ENCODE measurements around the gene FTH1.
"Not testable (repeated sequence)": the region's sequence is repeated elsewhere in the genome, so short reads cannot be mapped to it uniquely, and the experiment has no call there.

Gene FTH1

DNA sequence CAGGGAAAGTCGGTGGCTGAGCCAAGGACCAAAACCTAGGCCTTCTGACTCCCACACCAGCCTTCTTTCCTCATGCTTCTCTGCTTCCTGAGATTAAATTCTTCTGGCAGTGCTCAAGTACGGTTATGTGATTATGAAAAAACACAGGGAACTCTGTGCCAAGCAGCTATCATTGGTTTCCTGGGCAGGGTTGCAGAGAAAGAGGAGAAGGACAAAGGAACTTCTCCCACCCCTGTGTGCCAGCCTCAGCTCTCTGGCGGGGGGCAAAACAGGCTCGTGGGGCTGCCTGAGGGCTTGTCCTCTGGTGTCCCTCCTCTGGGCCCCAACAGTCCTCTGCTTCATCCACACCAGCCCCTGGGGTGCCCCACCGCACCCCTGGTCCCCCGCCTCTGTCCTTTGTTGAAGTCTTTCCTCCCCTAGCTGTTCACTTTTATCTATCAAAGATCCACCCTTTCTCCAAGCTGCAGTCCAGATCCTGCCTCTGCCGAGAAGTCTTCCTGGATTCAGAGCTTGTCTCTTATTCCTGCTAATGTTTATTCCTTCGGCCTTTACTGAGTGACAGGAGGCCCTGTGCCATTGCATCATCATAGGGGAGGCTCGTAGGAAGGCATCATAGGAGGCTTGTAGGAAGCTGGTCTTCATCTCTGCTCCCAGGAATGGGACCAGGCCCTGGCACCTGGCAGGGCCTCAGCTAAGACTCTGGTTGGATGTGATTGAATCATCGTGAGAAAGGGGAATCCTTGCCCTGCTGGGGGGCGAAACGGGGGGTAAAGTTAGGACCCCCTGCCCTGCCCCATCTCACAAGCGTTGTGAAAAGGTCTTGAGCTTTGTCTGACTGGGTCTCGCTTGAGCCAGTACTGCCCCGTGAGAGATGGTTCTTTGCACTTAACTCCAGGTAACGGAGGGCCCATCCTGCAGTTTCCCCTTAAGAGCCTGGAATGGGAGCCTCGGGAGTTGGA lies 11.5 kb upstream of the FTH1 start:
- no peak for DNase-seq (ENCODE audit: low read depth)

DNA sequence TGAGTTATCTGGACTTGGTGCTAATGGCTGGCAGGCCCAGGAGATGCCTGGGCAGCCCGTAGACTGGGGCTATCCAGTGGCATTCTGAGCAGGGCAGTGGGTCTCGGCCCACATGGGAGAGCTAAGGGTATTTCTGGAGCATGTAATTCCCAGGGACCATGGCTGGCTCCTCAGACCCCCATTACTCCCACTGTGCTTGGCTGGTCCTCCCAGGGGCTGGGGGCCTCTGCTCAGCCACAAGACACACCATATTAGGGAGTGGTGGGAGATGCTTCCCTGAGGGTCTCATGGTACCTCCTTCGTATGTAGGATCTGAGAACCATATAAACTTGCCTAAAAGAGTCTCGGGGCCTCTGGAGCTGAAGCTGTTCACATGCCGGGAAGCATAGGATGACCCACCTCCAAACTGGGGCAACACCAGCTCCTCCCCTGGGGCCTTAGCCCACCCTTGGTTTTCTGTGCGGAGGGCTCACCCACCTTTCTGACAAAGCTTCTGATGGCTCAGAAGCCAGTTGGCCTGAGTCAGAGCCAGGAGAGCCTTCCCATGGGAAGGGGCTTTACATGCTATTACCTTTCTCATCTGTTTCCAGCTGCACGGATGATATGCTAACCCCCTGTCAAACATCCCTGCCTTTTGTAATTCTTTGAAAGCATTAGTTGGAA lies 9.5 kb upstream of the FTH1 start:
- DNase-seq (ENCODE audit: low read depth): no peak

DNA sequence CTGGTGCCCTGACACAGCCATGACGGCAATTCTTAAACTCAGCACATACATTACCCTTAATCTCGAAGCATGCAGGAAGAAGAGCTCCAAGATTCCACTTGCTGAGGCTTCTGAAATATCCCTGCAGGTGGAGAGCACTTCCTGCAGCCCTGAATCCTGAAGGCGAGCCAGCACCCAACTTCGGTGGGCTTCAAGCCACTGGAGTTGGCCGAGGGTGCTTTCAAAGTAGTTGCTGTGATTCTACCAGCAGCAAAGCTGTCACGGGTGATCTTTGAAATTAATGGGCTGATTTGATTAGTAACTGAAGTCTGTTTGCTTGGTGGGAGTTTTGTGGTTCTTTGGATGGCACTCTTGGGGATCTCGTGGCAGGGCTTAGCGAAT lies 9.0 kb upstream of the FTH1 start:
- DNase-seq (ENCODE audit: low read depth): no peak

DNA sequence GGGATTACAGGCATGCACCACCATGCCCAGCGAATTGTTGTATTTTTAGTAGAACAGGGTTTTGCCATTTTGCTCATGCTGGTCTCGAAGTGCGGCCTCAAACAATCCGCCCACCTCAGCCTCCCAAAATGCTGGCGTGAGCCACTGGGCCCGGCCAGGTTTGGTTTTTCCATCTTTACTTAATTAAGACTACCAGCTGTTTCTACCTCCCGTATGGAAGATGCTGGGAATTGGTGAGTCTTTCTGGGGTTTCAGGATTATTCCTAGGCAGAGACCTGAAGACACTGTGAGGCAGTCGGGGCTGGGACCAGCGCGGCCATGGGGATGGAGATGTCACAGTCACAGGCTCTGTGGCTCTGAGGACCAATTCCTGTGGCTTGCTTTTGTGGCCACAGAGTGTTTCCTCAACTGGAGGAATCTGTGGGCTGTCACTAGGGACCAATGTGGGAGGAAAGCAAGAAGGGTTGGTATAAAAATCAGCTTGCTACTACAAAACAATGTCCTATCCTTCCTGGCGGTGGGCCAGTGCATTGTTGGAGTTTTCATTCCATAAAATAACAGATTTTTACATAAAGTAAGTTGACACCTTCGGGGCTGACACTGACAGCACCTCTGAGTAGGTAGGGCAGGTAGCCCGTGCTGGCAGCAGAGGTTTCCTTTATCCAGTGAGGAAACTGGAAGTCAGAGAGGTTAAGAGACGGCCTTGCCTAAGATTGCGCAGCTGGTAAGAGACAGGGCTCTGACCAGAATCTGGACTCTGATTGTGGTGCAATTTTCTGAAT lies 8.4 kb upstream of the FTH1 start:
- DNase-seq (ENCODE audit: low read depth): no peak

DNA sequence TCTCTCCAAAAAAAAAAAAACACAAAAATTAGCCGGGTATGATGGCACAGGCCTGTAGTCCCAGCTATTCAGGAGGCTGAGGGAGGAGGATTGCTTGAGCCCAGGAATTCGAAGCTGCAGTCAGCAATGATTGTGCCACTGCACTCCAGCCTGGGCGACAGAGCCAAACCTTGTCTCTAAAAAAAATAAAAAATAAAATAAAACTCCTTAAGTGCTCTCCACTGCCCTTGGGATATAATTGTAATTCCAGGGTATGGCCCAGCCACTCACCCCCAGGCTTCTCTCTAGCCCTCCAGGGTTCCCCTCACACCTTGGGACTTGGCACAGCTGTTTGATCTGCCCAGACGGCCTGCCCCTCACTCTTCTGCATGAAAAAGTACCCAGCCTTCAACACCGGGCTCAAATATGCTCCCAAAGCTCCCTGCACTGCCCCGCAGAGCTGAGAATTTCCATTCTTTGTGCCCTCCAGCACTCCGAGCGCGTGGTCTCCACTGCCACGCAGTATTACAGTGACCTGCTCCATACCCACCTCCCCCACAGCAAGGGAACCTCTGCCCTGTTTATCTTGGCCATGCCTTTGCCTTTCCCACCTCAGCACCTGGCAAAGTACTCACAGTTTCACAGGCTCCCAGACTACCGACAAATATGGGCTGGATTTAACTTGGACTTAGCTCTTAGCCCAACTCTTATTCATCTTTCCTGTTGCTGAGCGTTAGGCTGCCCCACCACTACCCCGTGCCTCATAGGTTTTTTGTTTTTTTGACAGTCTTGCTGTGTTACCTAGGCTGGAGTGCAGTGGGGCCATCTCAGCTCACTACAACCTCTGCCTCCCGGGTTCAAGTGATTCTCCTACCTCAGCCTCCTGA lies 7.6 kb upstream of the FTH1 start:
- no peak for DNase-seq (ENCODE audit: low read depth)

DNA sequence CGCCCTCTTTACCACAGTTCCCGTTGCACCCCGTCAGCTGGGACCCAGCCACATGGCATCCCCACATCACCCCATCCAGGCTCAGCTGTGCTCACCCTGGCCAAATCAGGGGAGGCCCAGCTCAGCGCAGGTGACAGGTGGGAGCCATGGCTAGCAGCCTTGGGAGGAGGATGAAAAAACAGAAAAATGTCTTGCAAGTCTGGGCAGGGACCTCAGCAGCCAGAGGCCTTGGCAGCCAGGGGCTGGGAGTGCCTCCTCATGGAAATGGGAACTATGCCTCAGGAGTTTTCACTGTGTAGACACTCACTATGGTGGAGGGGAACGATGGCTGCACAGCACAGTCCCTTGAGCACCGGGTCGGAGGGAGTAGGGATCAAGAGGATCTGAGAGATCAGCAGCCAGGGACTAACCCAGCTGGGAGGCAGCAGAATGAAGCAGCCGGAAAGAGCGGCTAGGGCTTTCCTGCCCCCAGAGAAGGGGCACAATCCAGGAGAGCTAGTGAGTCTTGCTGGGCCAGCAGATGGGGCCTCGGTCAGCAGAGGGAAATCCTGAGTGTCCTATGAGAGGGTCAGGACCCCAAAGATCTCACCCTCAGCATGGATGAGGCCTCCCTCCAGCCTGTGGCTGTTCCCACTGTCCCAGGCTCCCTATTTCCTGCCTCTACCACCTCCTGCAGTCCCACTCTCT lies 6.2 kb upstream of the FTH1 start:
- DNase-seq (ENCODE audit: low read depth): no peak

DNA sequence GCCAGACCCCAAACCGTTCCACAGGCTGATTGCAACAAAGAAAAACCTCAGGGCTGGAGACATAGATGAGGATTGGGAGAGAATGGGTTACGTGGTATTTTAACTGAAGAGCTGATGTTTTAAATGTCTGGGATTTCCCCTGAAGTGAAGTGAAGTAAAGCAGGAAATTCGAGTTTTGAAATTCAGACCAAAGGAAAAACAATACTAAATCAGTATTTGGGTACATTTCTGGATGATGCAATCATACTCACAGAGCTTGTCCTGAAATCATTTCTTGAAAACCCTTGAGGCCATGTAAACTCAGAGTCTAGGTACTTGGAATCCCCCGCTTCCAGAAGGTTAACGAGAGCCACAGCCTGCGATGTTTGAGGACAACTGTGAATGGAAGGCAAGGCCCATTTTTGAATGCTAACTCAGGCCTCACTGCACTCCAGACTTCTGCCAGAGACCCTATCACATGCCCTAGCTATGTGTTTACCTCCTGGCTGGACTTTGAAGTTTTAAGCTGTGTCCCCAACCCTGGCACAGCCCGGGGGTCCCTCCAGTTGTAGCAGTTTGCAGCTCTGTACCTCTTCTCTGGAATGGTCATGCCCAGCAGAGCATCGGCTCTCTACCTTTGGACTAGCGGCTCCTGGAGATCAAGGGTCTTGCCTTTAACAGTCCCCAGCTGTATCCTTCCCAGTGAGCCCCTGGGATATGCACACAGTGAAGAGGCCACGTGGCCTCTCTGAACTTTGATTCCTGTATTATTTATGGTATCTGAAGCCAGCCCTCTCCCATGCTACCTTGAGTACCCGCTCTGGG lies 5.4 kb upstream of the FTH1 start:
- no peak for DNase-seq (ENCODE audit: low read depth)

DNA sequence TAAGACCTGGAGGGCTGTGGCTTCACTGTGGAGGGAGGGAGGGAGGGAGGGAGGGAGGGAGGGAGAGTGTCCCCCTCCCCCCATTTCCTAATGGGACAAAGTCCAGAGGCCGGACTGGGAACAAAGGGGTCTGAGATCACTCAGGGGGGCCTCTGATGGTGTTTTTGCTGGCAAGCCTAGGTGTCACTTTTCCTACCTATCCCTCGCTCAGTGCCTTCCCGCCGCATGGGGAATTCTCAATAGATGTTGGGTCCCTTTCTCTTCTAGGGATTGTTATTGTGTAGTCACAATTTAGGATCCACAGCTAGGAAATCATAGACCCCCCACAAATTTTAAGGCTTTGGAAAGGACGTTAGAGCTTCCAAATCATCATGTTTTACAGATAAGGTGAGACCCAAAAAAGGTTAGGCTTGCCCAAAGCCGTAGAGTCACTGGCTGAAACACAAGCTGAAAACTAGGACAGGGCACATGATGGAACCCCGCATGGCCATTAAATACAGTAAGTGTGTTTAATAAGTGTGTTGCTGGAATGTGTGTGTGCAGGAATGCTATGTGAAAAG lies 4.8 kb upstream of the FTH1 start:
- no peak for DNase-seq (ENCODE audit: low read depth)

DNA sequence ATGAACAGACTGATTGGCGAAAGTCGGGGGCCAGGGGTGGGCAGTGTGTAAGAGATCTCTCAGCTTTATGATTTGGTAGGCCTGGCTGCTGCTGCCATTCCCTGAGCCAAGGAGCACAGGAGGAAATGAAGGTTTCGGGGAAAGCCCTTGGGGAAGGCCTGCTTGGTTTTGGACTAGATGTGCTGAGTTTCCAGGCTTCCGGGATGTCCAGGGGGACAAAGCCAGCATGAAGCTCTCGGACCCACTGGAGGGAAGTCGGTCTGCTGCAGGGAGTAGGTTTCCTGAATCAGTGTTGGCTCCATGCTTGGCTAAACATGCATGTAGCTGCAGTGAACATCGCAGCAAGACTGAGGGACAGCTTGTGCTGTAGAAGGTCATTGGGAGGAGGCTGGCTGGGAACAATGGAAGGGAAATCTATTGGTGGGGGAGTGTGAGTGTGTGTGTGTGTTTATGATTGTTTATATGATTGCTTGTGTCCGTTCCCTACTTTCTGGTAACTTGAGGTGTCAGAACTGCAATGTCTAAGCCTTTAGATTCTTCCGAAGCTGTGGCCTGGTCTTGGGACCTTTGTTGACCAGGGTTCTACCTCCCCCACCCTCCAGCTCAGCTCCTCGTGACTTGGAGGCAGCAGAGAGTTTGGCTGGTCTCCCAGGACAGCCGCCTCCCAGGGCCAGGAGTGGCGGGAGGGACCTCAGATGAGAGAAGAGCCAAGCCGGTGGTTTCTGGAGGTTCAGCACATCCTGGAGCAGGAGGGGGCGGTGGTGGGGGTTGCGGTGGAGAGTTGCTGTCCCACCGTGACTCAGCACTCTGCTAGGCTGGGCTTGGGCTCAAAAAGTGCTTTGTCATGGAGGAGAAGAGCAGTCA lies 4.0 kb upstream of the FTH1 start:
- DNase-seq (ENCODE audit: low read depth): no peak

DNA sequence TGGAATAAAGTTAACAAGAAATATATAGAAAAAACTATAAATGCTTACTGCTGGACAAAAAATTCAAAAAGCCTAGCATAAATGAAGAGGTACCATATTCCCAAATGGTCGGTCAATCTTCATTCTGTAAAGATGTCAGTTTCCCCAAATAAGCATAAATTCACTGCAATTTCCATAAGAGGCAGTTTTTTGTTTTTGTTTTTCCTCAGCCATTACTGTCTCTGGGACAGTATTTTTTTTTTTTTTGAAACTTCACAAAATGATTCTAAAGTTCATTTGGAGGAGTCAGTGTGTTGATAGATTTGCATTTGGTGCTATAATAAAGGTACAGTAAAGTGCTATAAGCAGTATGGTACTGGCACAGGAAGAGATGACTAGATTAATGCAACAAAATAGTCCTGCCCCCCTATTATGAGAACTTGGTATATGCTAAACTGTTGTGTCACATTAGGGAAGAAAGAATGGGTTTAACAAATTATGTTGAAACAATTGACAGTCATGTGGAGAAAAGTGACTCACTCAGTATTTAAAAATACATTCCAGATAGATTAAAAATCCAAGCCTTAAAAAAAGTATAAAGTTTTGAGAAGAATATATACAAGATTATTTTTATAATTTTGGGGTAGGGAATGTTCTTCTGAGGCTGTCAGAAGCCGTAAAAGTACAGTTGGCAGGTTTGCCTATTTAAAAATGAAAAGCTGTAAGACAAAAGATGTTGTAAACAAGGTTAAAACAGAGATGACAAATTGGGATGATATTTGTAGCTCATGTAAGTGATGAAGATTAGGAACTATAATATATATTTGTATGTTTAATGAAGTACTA lies 2.6 kb upstream of the FTH1 start:
- DNase-seq (ENCODE audit: low read depth): no peak

DNA sequence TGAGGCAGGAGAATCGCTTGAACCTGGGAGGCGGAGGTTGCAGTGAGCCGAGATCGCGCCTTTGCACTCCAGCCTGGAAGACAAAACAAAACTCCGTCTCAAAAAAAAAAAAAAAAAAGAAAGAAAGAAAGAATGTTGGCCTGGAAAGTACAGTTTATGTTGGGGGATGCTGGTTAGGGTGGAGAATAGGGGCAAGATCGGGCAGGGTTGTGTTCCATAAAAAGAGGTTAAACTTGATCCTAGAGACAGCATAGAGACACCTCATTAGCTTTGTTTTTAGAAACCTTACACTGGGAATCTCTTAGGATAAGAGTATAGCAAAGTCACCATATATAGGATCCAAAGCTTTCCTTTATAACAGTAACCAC lies 1.9 kb upstream of the FTH1 start:
- DNase-seq (ENCODE audit: low read depth): no peak

DNA sequence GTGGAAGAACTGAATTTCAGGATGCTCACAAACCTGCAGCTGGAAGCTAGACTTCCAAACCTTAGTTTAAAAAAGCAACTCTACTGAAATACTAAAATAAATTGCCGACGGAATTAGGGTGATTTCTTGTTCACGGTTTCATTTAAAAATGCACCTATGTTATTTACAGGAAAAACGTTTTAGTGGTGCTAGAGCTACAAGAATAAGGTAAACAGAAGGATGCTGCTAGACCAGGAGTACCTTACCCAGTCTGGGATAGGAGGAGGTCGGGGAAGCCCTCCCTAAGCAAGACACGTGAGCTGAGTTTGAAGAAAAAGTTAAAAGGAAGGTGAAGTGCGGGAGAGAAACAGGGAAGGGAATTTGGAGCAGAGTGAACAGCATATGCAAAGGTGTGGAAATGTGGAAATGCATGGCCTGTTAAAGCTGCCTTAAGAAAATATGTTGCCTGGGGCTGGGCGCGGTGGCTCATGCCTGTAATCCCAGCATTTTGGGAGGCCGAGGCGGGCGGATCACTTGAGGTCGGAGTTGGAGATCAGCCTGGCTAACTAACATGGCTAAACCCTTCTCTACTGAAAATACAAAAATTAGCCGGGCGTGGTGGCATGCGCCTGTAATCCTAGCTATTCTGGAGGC lies 1.4 kb upstream of the FTH1 start:
- no peak for DNase-seq (ENCODE audit: low read depth)

DNA sequence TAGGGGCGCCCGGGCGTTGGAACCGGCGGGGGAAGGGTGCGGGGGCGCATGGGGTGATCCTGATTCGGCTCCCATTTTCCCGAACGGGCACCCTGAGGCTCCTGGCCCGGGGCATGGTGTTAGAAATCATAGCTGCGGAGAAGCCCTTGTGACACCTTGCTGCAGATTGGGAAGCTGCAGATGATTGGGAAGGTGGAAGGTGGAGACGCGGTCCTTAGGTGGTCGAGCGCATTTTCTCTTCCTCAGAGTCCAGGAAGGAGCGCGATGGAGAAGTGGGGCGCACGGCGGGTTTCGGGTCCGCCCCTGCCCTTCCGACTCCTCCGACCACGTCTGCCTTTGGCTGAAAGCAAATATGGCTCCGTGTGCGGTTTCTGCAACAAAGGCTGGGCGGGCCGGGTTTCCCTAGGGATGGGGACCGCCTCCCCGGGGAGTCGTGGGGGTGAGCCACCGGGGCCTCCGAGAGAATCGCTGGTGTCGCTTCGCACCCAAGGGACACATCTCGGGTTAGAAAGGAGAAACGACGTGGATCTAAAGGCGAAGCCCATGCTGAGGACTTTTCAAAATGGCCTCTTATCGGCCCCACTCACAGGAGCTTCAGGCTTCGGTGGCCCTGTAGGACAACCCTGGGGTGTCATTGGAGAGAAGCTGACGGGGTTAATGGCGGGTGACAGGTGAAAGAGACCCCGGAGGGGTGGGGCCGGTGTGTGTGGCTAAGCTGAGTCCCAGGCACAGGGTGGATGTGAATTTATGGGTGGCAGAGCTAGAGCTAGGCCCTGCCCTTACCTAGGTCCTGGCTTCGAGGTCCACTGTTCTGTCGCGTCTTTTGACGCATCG lies 707 bp upstream of the FTH1 start:
- DNase-seq (ENCODE audit: low read depth): no peak

DNA sequence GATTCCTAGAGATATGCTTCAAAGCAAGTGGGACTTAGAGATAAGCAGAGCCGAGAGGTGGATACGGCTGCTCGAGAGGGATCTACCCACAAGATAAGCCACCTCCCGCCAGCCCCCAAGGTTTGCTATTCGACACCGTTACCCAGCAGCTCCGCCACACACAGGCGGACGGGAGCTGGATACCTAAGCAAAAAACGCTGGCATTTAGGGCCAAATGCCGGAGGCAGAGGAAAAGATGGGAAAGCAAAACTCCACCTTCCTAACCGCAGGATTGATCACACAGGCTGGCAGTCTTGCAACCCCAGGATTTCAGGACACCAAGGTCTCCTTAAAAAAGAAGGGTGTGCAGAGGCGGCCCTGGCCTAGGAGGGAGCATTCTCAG lies 709 bp downstream of the FTH1 start:
- DNase-seq (ENCODE audit: low read depth): no peak

DNA sequence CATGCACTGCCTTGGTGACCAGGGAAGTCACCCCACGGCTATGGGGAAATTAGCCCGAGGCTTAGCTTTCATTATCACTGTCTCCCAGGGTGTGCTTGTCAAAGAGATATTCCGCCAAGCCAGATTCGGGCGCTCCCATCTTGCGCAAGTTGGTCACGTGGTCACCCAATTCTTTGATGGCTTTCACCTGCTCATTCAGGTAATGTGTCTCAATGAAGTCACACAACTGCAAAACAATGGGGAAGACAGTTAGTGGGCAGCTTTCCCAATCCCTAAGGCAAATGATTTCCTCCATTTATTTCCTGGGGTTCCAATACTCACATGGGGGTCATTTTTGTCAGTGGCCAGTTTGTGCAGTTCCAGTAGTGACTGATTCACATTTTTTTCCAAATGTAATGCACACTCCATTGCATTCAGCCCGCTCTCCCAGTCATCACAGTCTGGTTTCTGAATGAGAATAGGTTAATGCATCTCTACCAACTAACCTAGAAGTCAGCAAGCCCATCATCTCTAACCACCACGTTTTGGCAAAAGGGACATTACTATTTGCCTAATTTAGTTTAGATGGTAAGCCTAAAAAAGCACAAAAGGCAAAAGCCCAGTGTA lies 2.7 kb downstream of the FTH1 start:
- not testable (repeated sequence) for DNase-seq (ENCODE audit: low read depth)

DNA sequence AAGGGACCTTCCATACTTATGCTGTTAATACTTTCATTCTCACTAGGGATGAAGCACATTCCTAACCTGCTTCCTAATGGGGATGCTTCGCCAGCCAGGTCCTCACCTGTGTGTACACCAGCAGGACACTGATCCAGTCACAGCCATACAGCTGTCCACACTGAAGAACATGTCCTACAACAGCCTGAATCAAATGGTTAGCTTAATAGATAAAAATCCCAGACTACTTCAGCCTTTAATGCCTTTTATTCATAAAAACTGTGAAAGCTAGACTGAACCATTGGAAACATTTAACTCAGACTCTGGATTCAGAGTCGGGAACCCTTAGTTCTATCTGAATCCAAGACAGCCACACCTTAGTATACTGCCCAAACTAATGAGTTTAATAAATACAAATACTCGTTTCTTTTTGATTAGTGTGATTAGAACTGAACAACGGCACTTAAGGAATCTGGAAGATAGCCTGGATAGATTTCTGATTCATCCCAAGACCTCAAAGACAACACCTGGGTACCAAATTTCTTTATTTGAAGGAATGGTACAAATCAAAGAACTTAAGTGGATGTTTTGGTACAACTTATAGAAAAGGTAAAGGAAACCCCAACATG lies 3.3 kb downstream of the FTH1 start:
- DNase-seq (ENCODE audit: low read depth): no peak

All from stimulated activated CD8-positive, alpha-beta memory T cell treated with anti-CD3 and anti-CD28 coated beads, Interleukin-12 subunit alpha, Interleukin-12 subunit beta, amount 100 ng/mL, for 1 hour (primary cell).